H1 (cell line): ENCODE results near the gene LHB. TPM values are rescaled to one million over a fixed set of nuclear protein-coding genes. Genes with fewer than 3 reads are reported as not detected.

Experiments
- CTCF ChIA-PET: fragments of 300-600 bp; sonication (Branson Sonifier 250); formaldehyde crosslinking; loops from one replicate; lab custom pipeline; 2021; ENCODE audit not compliant: partially characterized antibody; lab: Charles Lee
- POLR2A ChIA-PET: fragments of 300-600 bp; sonication (Branson Sonifier 250); formaldehyde crosslinking; loops from one replicate; lab custom pipeline; 2021; ENCODE audit warnings: inconsistent platforms; ENCODE audit not compliant: partially characterized antibody; lab: Charles Lee
- DNase-seq, 2 experiments: peaks; one replicate each; pipeline versions ENCODE4 v3.0.0 to v3.0.0-alpha.2; 2010 to 2022; ENCODE audit warnings: low spot score in 2 of 2, low read depth in 1 of 2, mixed read lengths in 1 of 2
- FAIRE-seq: peaks from 2 replicates; lab custom pipeline; 2011; peaks lifted over from hg19 to GRCh38; lab: Jason Lieb, UNC
- H2AFZ ChIP-seq: 2 replicates; pipeline ENCODE4 v1.8.1; 2012; ENCODE audit warnings: low read length, inconsistent platforms
- H2AK5ac ChIP-seq: 2 replicates; pipeline ENCODE4 v1.6.1; 2013; ENCODE audit warnings: low read depth, low read length
- H2BK120ac ChIP-seq: replicated peaks from 2 replicates; pipeline ENCODE3; 2013; ENCODE audit warnings: low read depth, low read length, inconsistent platforms
- H2BK12ac ChIP-seq: 2 replicates; pipeline ENCODE4 v1.6.1; 2013; ENCODE audit warnings: low read depth, low read length
- H2BK15ac ChIP-seq: 2 replicates; pipeline ENCODE4 v1.6.1; 2013; ENCODE audit warnings: low read length
- H2BK20ac ChIP-seq: 2 replicates; pipeline ENCODE4 v1.6.1; 2013; ENCODE audit warnings: low read length
- H2BK5ac ChIP-seq: 2 replicates; pipeline ENCODE4 v1.6.1; 2013; ENCODE audit warnings: low read depth, low read length
- H3K14ac ChIP-seq: 2 replicates; pipeline ENCODE4 v1.6.1; 2013; ENCODE audit warnings: inconsistent platforms; ENCODE audit not compliant: insufficient read length
- H3K18ac ChIP-seq: 2 replicates; pipeline ENCODE4 v1.6.1; 2013; ENCODE audit warnings: low read length; ENCODE audit errors: extremely low read depth
- H3K23ac ChIP-seq: 2 replicates; pipeline ENCODE4 v1.6.1; 2013; ENCODE audit warnings: inconsistent platforms; ENCODE audit not compliant: insufficient read length
- H3K23me2 ChIP-seq: 2 replicates; pipeline ENCODE4 v1.6.1; 2013; ENCODE audit warnings: low read depth, low read length
- H3K27ac ChIP-seq: 2 replicates; pipeline ENCODE4 v1.6.1; 2011; ENCODE audit warnings: low read depth, low read length, inconsistent platforms
- H3K27me3 ChIP-seq, 4 experiments: replicated peaks in 1 of 4; 1 replicate in 1 of 4; 2 replicates in 3 of 4; pipeline versions ENCODE4 v1.6.1 to v1.8.1; 2011 to 2013; ENCODE audit warnings: low read length in 3 of 4, mild to moderate bottlenecking in 3 of 4, inconsistent platforms in 2 of 4, mixed read lengths in 2 of 4, moderate library complexity in 1 of 4; ENCODE audit not compliant: control insufficient read depth in 3 of 4, insufficient read depth in 3 of 4; ENCODE audit errors: extremely low read depth in 1 of 4
- H3K36me3 ChIP-seq, 4 experiments: 2 replicates each; pipeline versions ENCODE4 v1.6.1 to v1.8.1; 2011 to 2013; ENCODE audit warnings: mild to moderate bottlenecking in 4 of 4, low read length in 3 of 4, moderate library complexity in 2 of 4, control low read depth in 1 of 4, inconsistent platforms in 1 of 4; ENCODE audit not compliant: insufficient read depth in 4 of 4, control insufficient read depth in 2 of 4
- H3K4ac ChIP-seq: replicated peaks from 2 replicates; pipeline ENCODE3; 2013; ENCODE audit warnings: low read length, low read depth, mixed read lengths, inconsistent platforms; ENCODE audit not compliant: insufficient read length
- H3K4me1 ChIP-seq, 4 experiments: replicated peaks in 1 of 4; 1 replicate in 1 of 4; 2 replicates in 3 of 4; pipeline versions ENCODE4 v1.6.1 to v1.8.1; 2011 to 2013; ENCODE audit warnings: low read length in 3 of 4, inconsistent platforms in 2 of 4, mixed read lengths in 1 of 4; ENCODE audit not compliant: insufficient read depth in 4 of 4, control insufficient read depth in 3 of 4
- H3K4me2 ChIP-seq, 2 experiments: 2 replicates each; pipeline versions ENCODE4 v1.6.1 to v1.8.1; 2011 to 2013; ENCODE audit warnings: low read depth in 2 of 2, low read length in 2 of 2, control low read depth in 1 of 2, inconsistent platforms in 1 of 2, mild to moderate bottlenecking in 1 of 2; ENCODE audit not compliant: insufficient read depth in 1 of 2
- H3K4me3 ChIP-seq, 4 experiments: fragments of 200-600, 300-600 bp in 1 of 4; sonication (generic), shearing (Covaris generic), sonication (Bioruptor Twin) in 1 of 4; 2 replicates each; pipeline versions ENCODE4 v1.5.1 to v1.8.1; 2011 to 2016; ENCODE audit warnings: low read length in 4 of 4, low read depth in 3 of 4, control low read depth in 2 of 4, inconsistent platforms in 2 of 4, mild to moderate bottlenecking in 2 of 4, mixed read lengths in 1 of 4, moderate library complexity in 1 of 4; ENCODE audit not compliant: insufficient read depth in 2 of 4; ENCODE audit errors: extremely low read depth in 1 of 4
- H3K56ac ChIP-seq: replicated peaks from 2 replicates; pipeline ENCODE3; 2013; ENCODE audit warnings: low read depth, mild to moderate bottlenecking, mixed read lengths, low read length, inconsistent platforms; ENCODE audit not compliant: insufficient read length
- H3K79me1 ChIP-seq: 2 replicates; pipeline ENCODE4 v1.6.1; 2013; ENCODE audit warnings: low read depth, low read length, control low read depth
- H3K79me2 ChIP-seq, 2 experiments: 2 replicates each; pipeline versions ENCODE4 v1.6.1 to v1.8.1; 2012 to 2013; ENCODE audit warnings: low read length in 2 of 2, mild to moderate bottlenecking in 2 of 2, inconsistent platforms in 1 of 2; ENCODE audit not compliant: insufficient read depth in 2 of 2, control insufficient read depth in 1 of 2
- H3K9ac ChIP-seq, 4 experiments: replicated peaks in 1 of 4; 1 replicate in 1 of 4; 2 replicates in 3 of 4; pipeline versions ENCODE4 v1.6.1 to v1.8.1; 2011 to 2013; ENCODE audit warnings: low read depth in 3 of 4, low read length in 3 of 4, control low read depth in 2 of 4, mild to moderate bottlenecking in 2 of 4, moderate library complexity in 2 of 4, inconsistent platforms in 1 of 4; ENCODE audit errors: extremely low read depth in 1 of 4
- H3K9me3 ChIP-seq, 2 experiments: 2 replicates each; pipeline versions ENCODE4 v1.6.1 to v1.8.1; 2012 to 2013; ENCODE audit warnings: mild to moderate bottlenecking in 2 of 2, moderate library complexity in 2 of 2, control low read depth in 1 of 2, inconsistent platforms in 1 of 2, low read depth in 1 of 2, low read length in 1 of 2, mixed read lengths in 1 of 2; ENCODE audit not compliant: insufficient read depth in 2 of 2
- H4K20me1 ChIP-seq, 2 experiments: replicated peaks in 1 of 2; 2 replicates each; pipeline versions ENCODE3 to v1.8.1; 2011 to 2013; ENCODE audit warnings: inconsistent platforms in 2 of 2, low read length in 2 of 2, mild to moderate bottlenecking in 1 of 2; ENCODE audit not compliant: insufficient read depth in 2 of 2, control insufficient read depth in 1 of 2
- H4K5ac ChIP-seq: 2 replicates; pipeline ENCODE4 v1.6.1; 2013; ENCODE audit warnings: low read length, low read depth, mixed read lengths, inconsistent platforms; ENCODE audit not compliant: insufficient read length
- H4K8ac ChIP-seq: 2 replicates; pipeline ENCODE4 v1.8.0; 2013; ENCODE audit warnings: mild to moderate bottlenecking, moderate library complexity, low read length, inconsistent platforms; ENCODE audit not compliant: insufficient read depth; ENCODE audit errors: extremely low read depth
- H4K91ac ChIP-seq: replicated peaks from 2 replicates; pipeline ENCODE3; 2013; ENCODE audit warnings: low read length, mixed read lengths, inconsistent platforms; ENCODE audit not compliant: insufficient read length
- BCL11A ChIP-seq, 2 experiments: IDR thresholded peaks; one replicate each; pipeline ENCODE4 v1.6.1; 2011; ENCODE audit warnings: low read depth in 2 of 2, low read length in 2 of 2, mild to moderate bottlenecking in 2 of 2
- FOSL1 ChIP-seq: IDR thresholded peaks from 2 replicates; pipeline ENCODE4 v1.6.1; 2011; ENCODE audit warnings: mild to moderate bottlenecking, low read depth, low read length, moderate library complexity; ENCODE audit not compliant: insufficient read depth
- HDAC2 ChIP-seq, 2 experiments: fragments of 300-600 bp in 1 of 2; sonication (generic) in 1 of 2; IDR thresholded peaks; 2 replicates each; pipeline ENCODE4 v1.6.1; 2011 to 2012; ENCODE audit warnings: low read depth in 2 of 2, low read length in 2 of 2, mild to moderate bottlenecking in 2 of 2, moderate library complexity in 2 of 2, borderline replicate concordance in 1 of 2, inconsistent platforms in 1 of 2
- KDM4A ChIP-seq: IDR thresholded peaks from one replicate; pipeline ENCODE4 v1.7.1; 2012; ENCODE audit warnings: low read depth, mild to moderate bottlenecking, moderate library complexity, low read length, inconsistent platforms; ENCODE audit not compliant: severe bottlenecking
- RBBP5 ChIP-seq: IDR thresholded peaks from 2 replicates; pipeline ENCODE4 v1.7.1; 2012; ENCODE audit warnings: low read depth, mild to moderate bottlenecking, inconsistent platforms, low read length, moderate library complexity, borderline replicate concordance
- TBP ChIP-seq: IDR thresholded peaks from 2 replicates; pipeline ENCODE4 v1.6.1; 2011; ENCODE audit warnings: low read depth, low read length, improper control_type of control experiment
- TCF12 ChIP-seq: IDR thresholded peaks from 2 replicates; pipeline ENCODE4 v1.6.1; 2011; ENCODE audit warnings: low read depth, mild to moderate bottlenecking, low read length
- YY1 ChIP-seq: IDR thresholded peaks from 2 replicates; pipeline ENCODE4 v1.6.1; 2011; ENCODE audit warnings: low read depth, mild to moderate bottlenecking, low read length
- whole genome bisulfite sequencing, 2 experiments: shearing (Covaris generic) in 1 of 2; methylation state at CpG; one replicate each; pipeline versions ENCODE4 v1.1.6 to v1.1.7; 2013 to 2015; ENCODE audit warnings: low lambda C conversion rate in 2 of 2, mixed read lengths in 2 of 2, inconsistent platforms in 1 of 2, low coverage in 1 of 2, missing lambda C conversion rate in 1 of 2; ENCODE audit not compliant: insufficient replicate concordance in 2 of 2, insufficient coverage in 1 of 2, insufficient read length in 1 of 2; ENCODE audit errors: extremely low coverage in 1 of 2, missing lambda C conversion rate in 1 of 2; 5-methylcytosine and 5-hydroxymethylcytosine counted together
- polyA plus RNA-seq, 7 experiments: library from polyadenylated mRNA; depleted of rRNA in 3 of 7; stranded (reverse) in 5 of 7; unstranded in 2 of 7; fragments of >200 nt in 5 of 7; fragments of 200-250 nt in 2 of 7; gene quantifications; 1 replicate in 5 of 7; 2 replicates in 1 of 7; 4 replicates in 1 of 7; pipeline versions ENCODE4 v1.2.1 to v1.2.3, GENCODE V29; 2011 to 2013; ENCODE audit warnings: missing spikeins in 2 of 7, mixed read lengths in 2 of 7
- total RNA-seq: library from RNA; stranded (reverse); fragmentation: NEBNext Ultra II Directional; extraction: Animal tissue kit (Norgen Biotek cat#: 25700); gene quantifications from 2 replicates; pipeline ENCODE4 v1.2.1, GENCODE V29; 2021
- TF ChIP-seq, protein P1 (sequence below): IDR thresholded peaks from 2 replicates; pipeline ENCODE4 v1.6.1; 2012; ENCODE audit warnings: low read length, inconsistent platforms

LHB gene
- total and polyA plus RNA-seq, 2 of the 8 experiments (the other 6 are each of a cell fraction or from before 2014, with no cell fraction given) = 0.53 TPM; not detected in 1

DNA sequence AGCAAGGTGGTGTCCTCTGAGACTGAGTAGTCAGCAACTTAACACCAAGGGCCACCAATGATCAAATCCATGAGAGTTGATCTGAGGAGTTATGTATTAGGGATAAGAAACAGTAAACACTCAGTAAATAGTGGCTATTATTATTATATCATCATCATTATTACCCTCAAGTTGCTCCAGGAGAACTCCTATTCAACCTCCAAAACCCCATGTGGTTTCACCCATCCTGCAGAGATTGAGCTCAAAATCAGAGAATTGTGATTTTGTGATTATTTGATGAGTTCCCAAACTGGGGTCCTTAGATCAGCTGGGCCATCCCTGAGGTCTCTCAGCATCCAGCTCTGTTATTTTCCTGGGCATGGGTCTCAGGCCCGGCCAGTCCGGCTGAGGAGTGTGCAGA lies 44.1 kb upstream of the LHB start:
- no peaks in the 10 kb centered on the region for H3K36me3 ChIP-seq

More for the DNA sequence above, 44.1 kb upstream of the LHB start:
- H4K91ac ChIP-seq = no peak overlapping the region
- H3K23me2 ChIP-seq = peaks cover 12% of the 10 kb centered on the region
- no peak overlapping the region for H2BK5ac ChIP-seq
- H3K79me1 ChIP-seq = no peaks in the 10 kb centered on the region
- H4K8ac ChIP-seq = no peak overlapping the region; the same call in 1 of the 2 replicates
- H2AFZ ChIP-seq = no peak overlapping the region
- ChIA-PET POLR2A (interaction anchor here (1.2 to 1.6 kb wide), 3 partner anchors 42 to 150 kb away, joined by 3 read pairs; no protein-coding TSS in a partner anchor), CTCF (interaction anchor here (1.1 to 3.5 kb wide), 5 partner anchors 9 to 62 kb away, joined by 3 to 25 read pairs (median 4); no protein-coding TSS in a partner anchor)
- no peak overlapping the region for H3K14ac ChIP-seq
- no peaks in the 10 kb centered on the region for H3K79me2 ChIP-seq
- no peak overlapping the region for H2BK12ac ChIP-seq
- H3K4me1 ChIP-seq = peaks cover 0 to 29% (median 24%) of the 10 kb centered on the region in 4 experiments; a peak in 6 of 7 replicates
- no peak for TF ChIP-seq RBBP5
- no peak for TF ChIP-seq YY1
- TF ChIP-seq, protein P1, sequence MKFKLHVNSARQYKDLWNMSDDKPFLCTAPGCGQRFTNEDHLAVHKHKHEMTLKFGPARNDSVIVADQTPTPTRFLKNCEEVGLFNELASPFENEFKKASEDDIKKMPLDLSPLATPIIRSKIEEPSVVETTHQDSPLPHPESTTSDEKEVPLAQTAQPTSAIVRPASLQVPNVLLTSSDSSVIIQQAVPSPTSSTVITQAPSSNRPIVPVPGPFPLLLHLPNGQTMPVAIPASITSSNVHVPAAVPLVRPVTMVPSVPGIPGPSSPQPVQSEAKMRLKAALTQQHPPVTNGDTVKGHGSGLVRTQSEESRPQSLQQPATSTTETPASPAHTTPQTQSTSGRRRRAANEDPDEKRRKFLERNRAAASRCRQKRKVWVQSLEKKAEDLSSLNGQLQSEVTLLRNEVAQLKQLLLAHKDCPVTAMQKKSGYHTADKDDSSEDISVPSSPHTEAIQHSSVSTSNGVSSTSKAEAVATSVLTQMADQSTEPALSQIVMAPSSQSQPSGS = no peak
- no peak for TF ChIP-seq BCL11A (IDR thresholded peaks at IDR 0.05; ENCODE audit: low read depth in 2 of 2, low read length in 2 of 2)
- no peak for TF ChIP-seq TCF12
- no peak for TF ChIP-seq HDAC2 (IDR thresholded peaks at IDR 0.05; ENCODE audit: borderline replicate concordance in 1 of 2, low read depth in 2 of 2, low read length in 2 of 2)
- TF ChIP-seq TBP = no peak
- TF ChIP-seq KDM4A = no peak
- no peak for TF ChIP-seq FOSL1
- no peak overlapping the region for H3K18ac ChIP-seq
- WGBS, 2 experiments = 94% methylated on average over 2 of the region's 2 CpGs; no CpG with 5 or more reads in 1 of the 2 experiments
- peaks cover 10 to 44% (median 40%) of the 10 kb centered on the region in 4 experiments for H3K27me3 ChIP-seq
- H3K27ac ChIP-seq = no peak overlapping the region
- no peak overlapping the region for H2AK5ac ChIP-seq
- no peak overlapping the region for H4K5ac ChIP-seq
- no peak overlapping the region for H2BK15ac ChIP-seq
- no peaks in the 10 kb centered on the region for H3K9me3 ChIP-seq
- H3K56ac ChIP-seq = no peak overlapping the region
- no peak overlapping the region for H3K4me2 ChIP-seq
- no peak overlapping the region for H3K23ac ChIP-seq
- no peak overlapping the region for H3K4ac ChIP-seq
- H3K4me3 ChIP-seq = no peak overlapping the region
- peaks cover 0 to 2% of the 10 kb centered on the region in 2 experiments for H4K20me1 ChIP-seq
- no peak overlapping the region for H2BK120ac ChIP-seq
- no peak overlapping the region for H2BK20ac ChIP-seq
- no peak overlapping the region for H3K9ac ChIP-seq
- FAIRE-seq (no peak), DNase-seq (no peak)
